ENCODE measurements around the gene NLRP6. TPM values are rescaled to one million over a fixed set of nuclear protein-coding genes. Genes with fewer than 3 reads are reported as not detected.

NLRP6 gene
- total RNA-seq, 1 experiment from 2014 or later, result not detected

- Histone ChIP-seq H4K8ac (replicated peaks; ENCODE audit: insufficient read length, low read depth, low read length) (no peak overlapping the region), H3K4ac (ENCODE audit: low read depth, low read length) (no peak overlapping the region)
Measured at GRCh38 chr11:276219-276618, 2.0 kb upstream of the NLRP6 start.

More at GRCh38 chr11:276219-276618, 2.0 kb upstream of the NLRP6 start:
- Histone ChIP-seq H3K27ac (ENCODE audit: insufficient read length, low read depth, low read length) (no peak overlapping the region), H2BK12ac (ENCODE audit: insufficient read length, low read depth, low read length) (no peak overlapping the region), H4K20me1 (ENCODE audit: control insufficient read depth, insufficient read depth, insufficient read length) (no peaks in the 10 kb centered on the region), H3K4me1 (ENCODE audit: insufficient read depth, low read length) (no peaks in the 10 kb centered on the region), H3K23ac (ENCODE audit: insufficient read length, low read depth, low read length) (no peak overlapping the region), H4K5ac (ENCODE audit: insufficient read length, low read depth, low read length) (no peak overlapping the region), H3T11ph (ENCODE audit: low read length) (no peak overlapping the region), H3K18ac (ENCODE audit: insufficient read length, low read depth, low read length) (no peak overlapping the region), H3K79me2 (ENCODE audit: insufficient read depth, low read length) (no peaks in the 10 kb centered on the region), H3K4me2 (ENCODE audit: insufficient read depth, insufficient read length, low read length) (no peak overlapping the region), H4K91ac (ENCODE audit: insufficient read length, low read depth, low read length) (no peak overlapping the region), H3K27me3 (ENCODE audit: insufficient read depth, low read length) (no peaks in the 10 kb centered on the region), H2BK20ac (ENCODE audit: low read depth, low read length, poor library complexity, severe bottlenecking) (no peak overlapping the region), H2AK5ac (ENCODE audit: insufficient read length, low read length) (no peak overlapping the region), H2BK120ac (ENCODE audit: low read depth, low read length, poor library complexity, severe bottlenecking) (no peak overlapping the region), H3K79me1 (ENCODE audit: insufficient read depth, low read depth, low read length, poor library complexity, severe bottlenecking) (no peaks in the 10 kb centered on the region), H3K9me3 (ENCODE audit: control insufficient read depth, low read depth, low read length) (no peaks in the 10 kb centered on the region), H2BK15ac (ENCODE audit: low read depth, low read length) (no peak overlapping the region), H2BK5ac (ENCODE audit: insufficient read length, low read length) (no peak overlapping the region), H3K23me2 (ENCODE audit: insufficient read length, low read depth, low read length, poor library complexity, severe bottlenecking) (no peaks in the 10 kb centered on the region), H2AFZ (ENCODE audit: low read length) (no peak overlapping the region), H3K56ac (ENCODE audit: insufficient read length, low read depth, low read length) (no peak overlapping the region), H3K9ac (ENCODE audit: extremely low read depth, insufficient read length, low read length) (no peak overlapping the region), H3K14ac (ENCODE audit: insufficient read depth, low read length) (no peak overlapping the region)
- Mint-ChIP-seq H3K36me3 (ENCODE audit: insufficient read depth in 1 of 3, low read depth in 3 of 3) (no peaks in the 10 kb centered on the region), H3K4me3 (no peak overlapping the region), H3K9me3 (peaks cover 3% of the 10 kb centered on the region in 2 experiments; a peak in 3 of 5 replicates), H3K27ac (no peak overlapping the region), H3K27me3 (ENCODE audit: low read depth) (peaks cover 7% of the 10 kb centered on the region), H3K4me1 (peaks cover 21 to 28% of the 10 kb centered on the region in 2 experiments)
- DNase-seq, result no peak
- no peak for TF ChIP-seq CTCF (conservative IDR thresholded peaks at IDR 0.05)

Data from H9 (cell line).